GM18873 (cell line): ENCODE data around the gene NTN3.

ENCODE experiments used
- ATAC-seq: cut with Tn5 transposase; IDR thresholded peaks from one replicate; pipeline ENCODE4 v1.9.1; 2021; ENCODE audit warnings: mild to moderate bottlenecking, moderate library complexity, moderate number of reproducible peaks; ENCODE audit not compliant: unreplicated experiment, low FRiP score

NTN3 gene

DNA sequence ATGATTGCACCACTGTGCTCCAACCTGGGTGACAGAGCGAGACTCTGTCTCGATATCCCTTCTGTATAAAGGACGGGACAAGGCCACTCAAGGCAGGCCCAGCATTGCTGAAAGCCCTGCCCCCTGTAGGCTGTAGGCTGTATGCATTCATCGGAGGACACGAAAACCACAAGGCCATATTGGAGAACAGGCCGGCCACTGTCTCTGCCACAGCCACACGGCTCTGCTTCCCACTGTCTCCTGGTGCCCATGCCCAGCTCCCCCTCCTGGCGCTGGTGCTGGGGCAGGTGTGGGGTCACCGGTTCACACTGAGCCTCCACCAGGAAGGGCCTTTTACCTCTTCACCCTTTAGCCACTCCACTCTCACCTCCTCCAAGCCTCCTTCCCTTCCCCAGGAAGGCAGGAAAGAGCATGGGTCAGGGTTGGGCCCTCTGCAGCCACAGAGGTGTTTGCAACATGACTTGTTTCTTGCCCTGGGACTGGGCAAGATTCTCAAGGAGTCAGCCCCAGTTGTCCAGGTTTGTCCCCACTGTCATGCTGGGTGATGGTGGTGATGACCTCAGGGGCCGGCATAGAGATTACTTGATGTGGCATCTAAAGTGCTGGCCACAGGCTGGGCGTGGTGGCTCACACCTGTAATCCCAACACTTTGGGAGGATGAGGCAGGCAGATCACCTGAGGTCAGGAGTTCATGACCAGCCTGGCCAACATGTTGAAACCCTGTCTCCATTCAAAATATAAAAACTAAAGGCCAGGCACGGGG lies 5.3 kb upstream of the NTN3 start:
- no peak for ATAC-seq

DNA sequence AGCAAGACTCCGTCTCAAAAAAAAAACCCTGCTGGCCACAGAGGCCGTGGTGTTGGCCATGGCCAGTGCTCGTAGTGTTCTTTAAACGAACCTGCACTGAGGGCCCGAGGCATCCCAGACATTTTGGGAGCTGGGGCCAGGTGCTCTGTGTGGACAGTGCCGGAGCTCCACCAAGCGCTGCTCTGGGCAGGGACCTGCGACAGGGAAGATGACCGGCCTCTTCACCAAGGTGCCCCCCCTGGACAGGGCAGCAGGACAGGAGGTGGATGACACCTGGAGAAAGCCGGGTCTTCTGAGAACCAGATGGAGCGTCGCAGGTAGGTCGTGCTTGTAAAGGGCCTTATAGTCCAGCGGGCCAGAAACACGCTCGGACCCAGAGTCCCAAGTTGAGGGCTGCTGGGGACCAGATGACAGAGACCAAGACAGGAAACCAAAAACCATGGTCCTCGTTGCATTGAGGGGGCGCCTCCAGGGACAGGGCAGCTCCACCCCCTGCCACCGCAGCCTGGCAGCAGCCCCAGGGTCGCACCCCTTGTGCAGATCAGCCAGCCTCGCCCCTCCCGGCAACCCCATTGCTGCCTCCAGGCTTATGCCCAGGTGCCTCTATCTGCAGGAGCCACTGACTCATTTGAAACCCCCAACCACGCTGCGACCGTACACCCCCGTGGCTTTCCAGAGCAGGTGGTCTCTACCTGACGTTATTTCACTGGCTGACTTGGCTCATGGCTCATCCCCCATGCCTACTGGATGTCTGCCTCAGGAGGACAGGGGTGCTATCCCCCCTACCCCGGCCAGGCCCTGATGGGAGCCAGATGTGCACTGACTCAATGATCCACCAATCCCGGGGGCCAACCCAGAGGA lies 4.2 kb upstream of the NTN3 start:
- ATAC-seq: no peak

DNA sequence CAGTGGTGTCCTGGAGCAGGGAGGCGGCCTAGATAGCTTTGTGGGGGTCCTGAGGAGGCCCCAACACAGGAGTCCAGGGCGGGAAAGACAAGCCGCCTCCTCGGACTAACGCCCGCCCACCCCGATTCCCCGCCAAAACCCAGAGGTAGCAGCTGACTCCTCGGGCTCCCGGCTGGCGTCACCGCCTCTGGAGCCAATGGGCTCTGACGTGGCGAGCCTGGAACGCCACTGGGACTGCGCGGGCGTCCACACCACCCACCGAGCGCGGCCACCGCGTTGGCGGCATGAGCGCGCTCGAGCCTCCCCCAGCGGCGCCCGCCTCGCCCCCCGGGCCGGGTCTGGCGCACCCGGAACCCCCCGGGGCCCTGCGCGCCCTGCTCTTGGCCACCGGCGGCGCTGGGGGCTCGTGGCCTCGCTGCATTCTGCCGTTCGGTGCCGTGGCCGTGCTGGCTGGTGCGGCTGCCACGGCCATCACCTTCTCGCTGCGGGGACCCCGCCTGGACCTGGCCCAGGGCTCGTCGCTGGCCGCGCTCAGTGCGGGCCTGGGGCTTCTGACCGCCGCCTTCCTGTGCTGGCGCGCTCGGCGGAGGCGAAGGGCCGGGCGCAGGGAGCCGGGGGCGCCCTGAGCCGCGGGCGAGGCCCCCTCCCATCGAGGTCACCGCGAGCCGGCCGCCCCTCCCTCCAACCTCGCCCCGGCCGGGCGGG lies 3.4 kb upstream of the NTN3 start:
- no peak for ATAC-seq

DNA sequence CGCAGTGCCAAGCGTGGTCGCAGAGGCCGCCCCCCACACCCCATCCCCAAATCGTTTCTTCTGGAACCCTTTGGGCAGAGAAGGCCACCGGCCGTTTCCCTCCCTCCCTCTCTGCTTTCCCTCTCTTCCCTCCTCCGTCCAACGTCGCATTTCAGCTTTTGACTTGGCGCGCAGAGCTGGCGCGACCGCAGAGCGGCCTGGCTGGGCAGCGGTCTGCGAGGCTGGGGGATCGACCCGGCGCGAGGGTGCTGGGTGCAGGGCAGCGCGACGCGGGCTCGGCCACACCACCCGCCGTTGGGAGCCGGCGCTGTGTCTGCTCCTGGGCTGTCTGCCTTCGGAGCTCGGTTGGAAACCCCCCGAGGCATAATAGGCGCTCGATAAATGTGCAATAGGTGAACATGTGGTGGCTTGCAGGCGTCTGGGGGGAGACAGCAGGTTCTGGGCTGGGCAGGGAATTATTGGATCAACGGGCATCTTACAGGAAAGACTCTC lies 2.8 kb upstream of the NTN3 start:
- ATAC-seq: no peak

DNA sequence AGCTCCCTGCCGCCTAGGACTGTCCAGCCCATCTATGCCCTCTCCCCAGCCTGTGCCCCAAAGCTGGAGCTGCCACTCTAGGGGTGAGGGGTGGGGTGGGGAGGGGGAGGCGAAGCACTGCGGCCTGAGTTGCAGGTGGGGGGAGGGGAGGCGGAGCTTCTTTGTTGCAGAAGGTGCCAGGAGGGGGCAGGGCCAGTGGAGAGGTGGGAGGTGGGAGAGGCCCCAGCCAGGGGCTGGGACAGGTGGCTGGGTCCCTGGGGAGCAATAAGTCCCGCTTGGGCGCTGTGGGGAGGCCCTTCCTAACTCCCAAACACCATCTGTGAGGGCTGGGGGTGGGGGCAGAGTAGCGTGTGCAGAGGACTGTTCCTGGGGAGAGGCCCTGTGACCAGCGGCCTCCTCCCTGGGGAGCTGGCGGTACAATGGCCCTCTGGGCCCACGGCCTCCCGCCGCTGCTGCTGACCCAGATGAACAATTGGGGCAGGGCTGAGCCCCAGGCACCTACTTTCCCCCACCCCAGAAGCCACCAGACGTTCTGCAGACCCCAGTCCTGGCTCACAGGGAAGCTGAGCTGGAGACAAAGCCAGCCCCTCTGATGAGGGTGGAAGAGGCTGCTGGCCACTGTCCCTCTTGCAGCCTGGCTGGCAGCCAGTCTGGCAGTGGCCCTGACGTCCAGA lies 2.2 kb upstream of the NTN3 start:
- no peak for ATAC-seq

- ATAC-seq: no peak
Measured at GRCh38 chr16:2469399-2470233, 1.5 kb upstream of the NTN3 start.

- ATAC-seq: no peak
Measured at GRCh38 chr16:2470234-2470601, 879 bp upstream of the NTN3 start.

GRCh38 chr16:2470603-2471015 lies 488 bp upstream of the NTN3 start:
- ATAC-seq: no peak

- no peak for ATAC-seq
Measured at GRCh38 chr16:2471653-2472487, 773 bp downstream of the NTN3 start.

GRCh38 chr16:2472488-2472864 lies 1.4 kb downstream of the NTN3 start:
- ATAC-seq: no peak

DNA sequence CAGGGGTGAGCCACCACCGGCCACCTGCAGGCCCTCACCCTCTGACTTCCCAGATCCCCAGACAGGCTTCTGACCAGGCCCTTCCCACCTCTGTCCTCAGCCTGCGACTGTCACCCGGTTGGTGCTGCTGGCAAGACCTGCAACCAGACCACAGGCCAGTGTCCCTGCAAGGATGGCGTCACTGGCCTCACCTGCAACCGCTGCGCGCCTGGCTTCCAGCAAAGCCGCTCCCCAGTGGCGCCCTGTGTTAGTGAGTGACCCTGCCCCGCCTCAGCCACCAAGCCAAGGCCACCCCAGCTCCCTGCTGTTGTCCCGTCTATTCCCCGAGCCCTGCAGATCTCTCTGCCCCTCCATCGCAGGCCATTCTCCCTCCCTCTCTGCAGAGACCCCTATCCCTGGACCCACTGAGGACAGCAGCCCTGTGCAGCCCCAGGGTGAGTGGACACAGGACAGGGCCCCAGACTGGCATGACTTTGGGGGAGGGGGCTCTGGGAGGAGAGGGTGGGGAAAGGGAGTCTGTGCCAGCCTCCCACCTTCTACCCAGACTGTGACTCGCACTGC lies 1.9 kb downstream of the NTN3 start:
- no peak for ATAC-seq

- no peak for ATAC-seq
Measured at GRCh38 chr16:2473446-2473926, 2.4 kb downstream of the NTN3 start.

GRCh38 chr16:2473999-2474876 lies 3.1 kb downstream of the NTN3 start:
- ATAC-seq: no peak

GRCh38 chr16:2474877-2475412 lies 3.8 kb downstream of the NTN3 start, which contains the start of gene TBC1D24:
Gene TBC1D24 (plus strand): TSS chr16:2475127. CDS start chr16:2496149, 21,022 bp downstream.
- ATAC-seq: no peak

DNA sequence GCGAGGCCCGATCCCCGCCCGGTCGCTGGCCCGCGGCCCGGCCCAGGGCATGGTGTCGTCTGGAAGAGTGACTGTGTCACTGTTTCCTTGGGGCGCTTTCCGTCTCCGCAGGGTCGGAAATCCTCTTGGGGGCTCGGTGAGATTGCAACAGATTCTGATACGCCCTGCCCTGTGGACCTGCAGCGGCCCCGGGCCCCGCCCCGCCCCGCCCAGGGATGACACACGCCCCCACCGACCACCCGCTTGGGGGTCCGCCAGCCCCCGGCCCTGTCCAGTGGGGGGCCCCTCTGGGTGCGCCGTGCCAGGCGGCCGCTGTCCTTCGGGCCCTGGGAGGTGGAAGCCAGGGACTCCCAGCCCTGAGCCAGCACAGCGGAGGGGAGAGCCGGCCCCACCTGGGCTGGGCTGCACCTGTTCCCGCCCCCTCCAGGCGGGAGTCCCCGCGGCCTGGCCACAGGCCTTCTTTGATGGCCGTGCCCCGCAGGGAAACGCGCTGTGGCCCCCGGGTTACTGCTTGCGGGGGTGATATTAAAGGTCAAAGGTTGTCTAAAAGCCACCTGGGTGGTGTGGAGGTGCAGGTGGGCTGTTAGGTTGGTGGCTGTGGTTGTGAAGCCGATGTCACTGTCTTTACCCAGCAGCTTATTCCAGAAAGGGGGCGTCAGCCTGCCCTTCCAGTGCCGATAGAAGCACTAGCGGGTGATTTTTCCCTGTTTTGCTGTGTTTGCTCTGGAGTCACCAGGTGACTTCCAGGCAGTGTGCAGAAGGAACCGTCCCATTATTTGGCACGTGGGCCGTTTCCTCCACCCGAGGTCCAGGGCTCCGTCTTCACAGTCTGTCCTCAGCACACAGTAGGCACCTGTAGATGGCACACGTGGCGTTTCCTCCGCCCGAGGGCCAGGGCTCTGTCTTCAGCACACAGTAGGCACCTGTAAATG lies 4.6 kb downstream of the NTN3 start:
- no peak for ATAC-seq

- no peak for ATAC-seq
Measured at GRCh38 chr16:2476345-2476720, 5.2 kb downstream of the NTN3 start.
